Fibroblast of pulmonary artery (primary cell): ENCODE data around the gene ELFN1.

Source experiments
- DNase-seq: peaks from one replicate; pipeline ENCODE4 v3.0.0-alpha.2; 2010; ENCODE audit warnings: low read depth
- H3K4me3 ChIP-seq: replicated peaks from 2 replicates; pipeline ENCODE4 v1.5.1; 2011; ENCODE audit warnings: low read depth, mild to moderate bottlenecking, control low read depth, low read length, moderate library complexity
- CTCF ChIP-seq: IDR thresholded peaks from 2 replicates; pipeline ENCODE4 v1.5.1; 2011; ENCODE audit warnings: mild to moderate bottlenecking, control low read depth, low read length, inconsistent platforms; ENCODE audit errors: missing control alignments

ELFN1 gene

GRCh38 chr7:1675673-1676549, 5.8 kb downstream of the ELFN1 start:
- H3K4me3 ChIP-seq, result no peak overlapping the region
- TF ChIP-seq CTCF, result no peak
- DNase-seq, result no peak

GRCh38 chr7:1676550-1677078, 6.5 kb downstream of the ELFN1 start:
- DNase-seq, result no peak
- no peak for TF ChIP-seq CTCF
- H3K4me3 ChIP-seq, result no peak overlapping the region

GRCh38 chr7:1677206-1678080, 7.4 kb downstream of the ELFN1 start:
- DNase-seq, result no peak
- no peak for TF ChIP-seq CTCF
- no peak overlapping the region for H3K4me3 ChIP-seq

DNA sequence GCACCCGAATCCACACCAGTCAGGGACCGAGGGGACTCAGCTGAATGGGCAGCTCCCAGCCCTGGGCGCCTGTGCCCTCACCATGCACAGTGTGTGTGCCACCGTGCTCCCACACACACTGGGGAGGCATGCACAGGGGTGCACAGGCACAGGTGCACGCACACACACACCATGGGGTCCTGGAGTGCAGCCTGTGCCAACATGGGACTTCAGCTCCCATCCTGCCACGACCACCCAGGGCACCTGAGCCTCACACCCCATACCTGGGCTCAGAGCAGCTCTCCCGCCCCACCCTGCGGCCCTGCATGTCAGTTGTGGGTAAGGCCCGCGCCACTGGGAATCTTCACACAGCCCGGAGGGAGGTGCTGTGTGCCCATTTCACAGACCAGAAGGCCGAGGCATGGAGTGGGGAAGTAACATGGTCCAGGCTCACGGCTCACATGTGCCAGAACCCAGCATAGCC, 8.0 kb downstream of the ELFN1 start:
- DNase-seq, result no peak
- H3K4me3 ChIP-seq, result no peak overlapping the region
- no peak for TF ChIP-seq CTCF

DNA sequence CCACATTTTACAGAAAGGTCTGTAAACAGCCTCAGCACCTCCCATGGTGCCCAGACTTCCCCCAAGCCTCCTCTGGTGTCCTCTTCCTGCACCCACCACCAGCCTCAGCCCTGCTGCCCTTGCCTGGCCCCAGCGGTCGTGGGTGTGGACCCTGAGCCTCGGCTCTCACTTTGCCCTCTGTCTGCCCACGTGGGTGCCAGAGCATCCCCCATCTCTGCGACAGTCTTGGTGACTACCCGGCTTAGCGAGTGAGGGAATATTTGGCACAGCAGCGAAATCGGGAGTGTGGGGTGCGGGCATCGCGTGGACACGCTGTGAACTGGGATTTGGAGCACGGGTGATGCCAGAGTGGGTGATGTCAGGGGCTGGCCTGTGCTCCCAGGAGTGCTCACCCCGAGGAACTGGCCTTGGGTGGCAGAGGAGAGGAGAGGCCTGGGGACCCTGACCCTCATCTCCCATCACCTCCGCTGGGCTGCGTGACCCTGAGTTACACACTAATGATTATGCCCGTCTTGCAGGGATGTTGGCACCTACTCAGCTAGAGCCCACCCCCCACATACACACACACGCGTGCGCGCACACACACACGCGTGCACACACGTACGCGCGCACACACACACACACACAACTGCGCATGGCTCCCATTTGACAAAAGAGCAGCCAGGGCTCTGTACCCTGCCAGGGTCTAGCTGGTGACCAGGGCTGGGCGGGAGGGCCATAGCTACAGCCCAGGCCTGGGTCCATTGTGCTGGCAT, 8.7 kb downstream of the ELFN1 start:
- DNase-seq, result no peak
- no peak overlapping the region for H3K4me3 ChIP-seq
- TF ChIP-seq CTCF, result no peak

DNA sequence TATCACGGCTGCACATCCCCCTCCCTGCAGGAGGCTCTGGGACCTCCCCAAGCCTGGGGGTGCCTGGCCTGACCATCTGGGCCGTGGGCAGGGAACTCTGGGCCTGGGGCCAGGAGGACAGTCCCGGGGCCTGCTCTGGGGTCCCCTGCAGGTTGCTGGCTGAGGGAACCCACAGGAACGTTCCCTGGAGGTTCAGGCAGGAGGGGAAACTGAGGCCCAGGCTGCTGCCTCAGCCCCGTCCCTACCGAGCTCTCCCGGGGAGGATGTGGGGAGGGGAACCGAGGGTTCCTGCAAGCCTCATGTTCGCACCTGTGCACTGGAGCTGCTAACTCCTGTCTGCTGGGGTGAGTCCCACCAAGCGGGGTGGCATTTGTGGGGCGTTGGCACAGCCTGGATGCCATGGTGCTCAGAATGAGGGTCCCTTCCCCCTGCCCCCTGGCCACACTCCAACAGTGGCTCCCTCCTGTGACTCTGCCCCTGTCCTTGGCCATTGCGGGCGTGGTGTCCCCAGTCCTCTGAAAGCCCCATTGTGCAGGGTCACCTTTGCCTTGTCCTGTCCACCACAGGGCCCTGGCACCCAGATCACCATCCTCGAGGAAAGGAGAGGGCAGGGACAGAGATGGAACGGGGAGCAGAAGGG, 9.4 kb downstream of the ELFN1 start:
- H3K4me3 ChIP-seq, result no peak overlapping the region
- TF ChIP-seq CTCF, result no peak
- DNase-seq, result no peak
